ENCODE results near the gene SLC45A1. TPM values are rescaled to one million over a fixed set of nuclear protein-coding genes. Genes with fewer than 3 reads are reported as not detected.

Gene SLC45A1
- total RNA-seq, 1 donor from 2014 or later, result 0.79 TPM

DNA sequence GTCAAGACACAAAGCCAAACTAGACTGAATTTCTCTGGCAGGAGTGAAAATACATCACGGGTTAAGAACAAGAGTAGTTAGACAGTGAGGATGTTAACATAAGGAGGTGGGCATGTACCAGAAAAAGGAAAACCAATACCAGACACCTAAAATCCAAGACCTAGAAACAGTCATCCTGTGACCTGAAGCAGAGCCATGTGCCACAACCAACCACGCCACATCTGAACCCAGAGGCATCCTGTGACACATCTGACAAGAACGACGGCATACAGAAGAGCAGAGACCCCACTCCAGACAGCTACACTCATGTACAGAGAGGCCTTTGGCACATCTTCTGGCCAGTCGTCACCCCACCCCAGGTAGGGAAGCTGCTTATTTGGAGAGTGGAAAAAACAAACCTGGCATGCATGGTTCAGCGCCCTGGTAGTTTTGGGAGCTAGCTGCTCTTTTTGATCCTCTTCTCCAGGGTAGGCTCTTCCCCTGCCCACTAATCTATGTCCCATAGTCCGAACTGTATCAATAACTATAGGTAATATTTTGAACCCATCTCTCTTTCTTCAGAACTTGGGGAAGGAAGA lies 72.1 kb downstream of the SLC45A1 start:
- H3K27me3 ChIP-seq (ENCODE audit: control insufficient read depth, insufficient read depth, low read length), result no peaks in the 10 kb centered on the region
- no peak for DNase-seq (ENCODE audit: low read depth)
- peaks cover 1% of the 10 kb centered on the region for H3K36me3 ChIP-seq (ENCODE audit: control insufficient read depth, insufficient read depth, low read length)
- TF ChIP-seq, protein P1, sequence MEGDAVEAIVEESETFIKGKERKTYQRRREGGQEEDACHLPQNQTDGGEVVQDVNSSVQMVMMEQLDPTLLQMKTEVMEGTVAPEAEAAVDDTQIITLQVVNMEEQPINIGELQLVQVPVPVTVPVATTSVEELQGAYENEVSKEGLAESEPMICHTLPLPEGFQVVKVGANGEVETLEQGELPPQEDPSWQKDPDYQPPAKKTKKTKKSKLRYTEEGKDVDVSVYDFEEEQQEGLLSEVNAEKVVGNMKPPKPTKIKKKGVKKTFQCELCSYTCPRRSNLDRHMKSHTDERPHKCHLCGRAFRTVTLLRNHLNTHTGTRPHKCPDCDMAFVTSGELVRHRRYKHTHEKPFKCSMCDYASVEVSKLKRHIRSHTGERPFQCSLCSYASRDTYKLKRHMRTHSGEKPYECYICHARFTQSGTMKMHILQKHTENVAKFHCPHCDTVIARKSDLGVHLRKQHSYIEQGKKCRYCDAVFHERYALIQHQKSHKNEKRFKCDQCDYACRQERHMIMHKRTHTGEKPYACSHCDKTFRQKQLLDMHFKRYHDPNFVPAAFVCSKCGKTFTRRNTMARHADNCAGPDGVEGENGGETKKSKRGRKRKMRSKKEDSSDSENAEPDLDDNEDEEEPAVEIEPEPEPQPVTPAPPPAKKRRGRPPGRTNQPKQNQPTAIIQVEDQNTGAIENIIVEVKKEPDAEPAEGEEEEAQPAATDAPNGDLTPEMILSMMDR (IDR thresholded peaks at IDR 0.05; ENCODE audit: insufficient read depth, low read length, poor library complexity, severe bottlenecking), result no peak
- no peak overlapping the region for H3K4me3 ChIP-seq (ENCODE audit: low read depth, low read length)

- TF ChIP-seq, protein P1 (IDR thresholded peaks at IDR 0.05; ENCODE audit: insufficient read depth, low read length, poor library complexity, severe bottlenecking), result no peak
- H3K36me3 ChIP-seq (ENCODE audit: control insufficient read depth, insufficient read depth, low read length), result peaks cover 1% of the 10 kb centered on the region
Measured at GRCh38 chr1:8390707-8391106, 72.8 kb downstream of the SLC45A1 start.

DNA sequence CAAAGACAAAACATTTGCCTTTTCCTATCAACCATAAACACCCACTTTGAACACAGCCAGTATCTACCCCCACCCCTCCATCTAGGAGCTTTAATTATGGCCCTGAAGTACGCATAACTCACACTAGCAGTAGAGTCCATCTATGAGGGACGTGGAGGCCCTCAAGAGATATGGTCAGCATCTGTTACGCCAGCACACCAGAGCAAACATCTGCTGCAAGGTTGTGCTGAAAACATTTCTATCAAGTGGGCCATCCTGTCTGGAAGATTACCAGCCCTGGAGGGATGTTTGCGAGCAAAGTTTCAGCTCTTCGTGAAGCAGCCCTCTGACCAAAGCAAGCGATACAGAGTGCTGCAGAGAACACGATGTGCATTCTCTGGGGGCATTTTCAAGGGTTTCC lies 74.6 kb downstream of the SLC45A1 start:
- no peak overlapping the region for H3K4me3 ChIP-seq (ENCODE audit: low read depth, low read length)

More at GRCh38 chr1:8390707-8391106, 72.8 kb downstream of the SLC45A1 start:
- Histone ChIP-seq H3K4me3 (ENCODE audit: low read depth, low read length) (no peak overlapping the region), H3K27me3 (ENCODE audit: control insufficient read depth, insufficient read depth, low read length) (no peaks in the 10 kb centered on the region)
- DNase-seq (ENCODE audit: low read depth), result no peak

More for the DNA sequence above, 74.6 kb downstream of the SLC45A1 start:
- no peak for DNase-seq (ENCODE audit: low read depth)
- Histone ChIP-seq H3K27me3 (ENCODE audit: control insufficient read depth, insufficient read depth, low read length) (no peaks in the 10 kb centered on the region), H3K36me3 (ENCODE audit: control insufficient read depth, insufficient read depth, low read length) (peaks cover 1% of the 10 kb centered on the region)
- TF ChIP-seq, protein P1 (IDR thresholded peaks at IDR 0.05; ENCODE audit: insufficient read depth, low read length, poor library complexity, severe bottlenecking), result no peak
